Hematopoietic multipotent progenitor cell treated with erythropoietin and hydrocortisone succinate and interleukin-3 and kit ligand, for 6 days (in vitro differentiated cells): ENCODE measurements around the gene NUP98.

Source experiments
- DNase-seq: peaks from one replicate; pipeline ENCODE4 v3.0.0-alpha.2; 2015

NUP98 gene

DNA sequence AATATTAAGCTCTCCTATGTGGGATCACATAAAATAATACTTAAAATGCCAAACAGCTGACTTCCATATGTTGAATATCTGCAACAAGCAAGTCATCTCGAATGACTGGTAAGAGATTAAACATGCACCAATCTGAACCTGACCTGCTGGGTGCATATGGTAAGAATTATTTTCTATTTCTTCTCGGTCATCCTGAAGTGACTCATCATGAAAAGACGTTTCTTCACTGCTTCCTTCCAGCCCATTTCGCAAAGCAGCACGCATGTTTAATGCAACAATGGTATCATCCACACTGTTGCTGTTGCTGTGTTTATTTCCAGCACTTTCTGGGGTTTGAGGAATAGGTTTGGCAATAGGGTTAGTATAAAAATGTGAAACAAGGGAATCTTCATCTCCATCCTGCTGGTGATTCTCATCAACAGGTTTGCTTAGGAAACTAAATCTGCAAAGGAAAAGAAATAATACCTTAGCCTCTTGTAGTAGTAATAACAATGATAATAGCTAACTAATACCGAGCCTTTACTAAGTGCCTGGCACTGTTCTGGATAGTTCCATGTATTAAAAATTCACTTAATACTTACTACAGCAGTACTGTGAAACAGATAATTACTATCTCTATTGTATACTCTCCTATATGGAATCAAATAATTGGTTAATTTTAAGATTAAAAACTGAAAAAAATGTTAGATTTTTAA is 74.2 kb downstream of the NUP98 start:
- peak; percentile 11 for DNase-seq

DNA sequence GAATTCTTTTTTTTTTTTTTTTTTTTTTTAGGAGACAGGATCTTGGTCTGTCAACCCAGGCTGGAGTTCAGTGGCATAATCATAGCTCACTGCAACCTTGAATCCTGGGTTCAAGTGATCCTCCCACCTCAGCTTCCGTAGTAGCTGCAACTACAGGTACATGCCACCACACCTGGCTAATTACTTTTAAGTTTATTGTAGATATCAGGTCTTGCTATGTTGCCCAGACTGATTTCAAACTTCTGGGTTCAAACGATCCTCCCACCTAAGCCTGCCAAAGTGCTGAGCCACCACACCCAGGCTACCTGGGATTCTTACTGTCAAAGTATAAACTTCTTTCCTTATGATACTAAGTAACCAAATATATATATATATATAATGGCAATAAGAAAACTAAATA is 75.3 kb downstream of the NUP98 start:
- DNase-seq = no peak

DNA sequence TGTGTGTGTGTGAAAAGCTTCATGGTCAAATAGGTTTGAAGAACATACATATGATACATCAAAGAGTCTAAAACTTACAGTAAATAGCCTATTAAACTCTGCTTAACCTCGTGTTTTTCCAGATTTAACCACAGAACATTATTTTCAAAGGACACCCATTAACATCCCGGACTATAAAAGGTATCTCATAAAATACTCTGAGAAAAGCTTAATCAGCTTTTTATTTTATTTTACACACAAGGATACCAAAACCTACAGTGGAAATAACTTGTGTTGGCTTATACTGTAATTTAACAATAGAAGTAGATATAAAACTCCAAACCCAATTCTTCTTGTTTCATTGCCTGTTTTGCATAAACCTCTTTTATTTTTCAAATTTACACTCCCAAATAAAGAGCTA is 76.4 kb downstream of the NUP98 start:
- no peak for DNase-seq

- DNase-seq = no peak
Measured at GRCh38 chr11:3712274-3712673, 85.1 kb downstream of the NUP98 start.

GRCh38 chr11:3710485-3711259 is 86.7 kb downstream of the NUP98 start:
- no peak for DNase-seq

GRCh38 chr11:3709977-3710376 is 87.4 kb downstream of the NUP98 start:
- DNase-seq = no peak

- DNase-seq = no peak
Measured at GRCh38 chr11:3707176-3707575, 90.2 kb downstream of the NUP98 start.

GRCh38 chr11:3703383-3703782 is 94.0 kb downstream of the NUP98 start:
- no peak for DNase-seq

GRCh38 chr11:3700910-3701309 is 96.4 kb downstream of the NUP98 start:
- DNase-seq = no peak

DNA sequence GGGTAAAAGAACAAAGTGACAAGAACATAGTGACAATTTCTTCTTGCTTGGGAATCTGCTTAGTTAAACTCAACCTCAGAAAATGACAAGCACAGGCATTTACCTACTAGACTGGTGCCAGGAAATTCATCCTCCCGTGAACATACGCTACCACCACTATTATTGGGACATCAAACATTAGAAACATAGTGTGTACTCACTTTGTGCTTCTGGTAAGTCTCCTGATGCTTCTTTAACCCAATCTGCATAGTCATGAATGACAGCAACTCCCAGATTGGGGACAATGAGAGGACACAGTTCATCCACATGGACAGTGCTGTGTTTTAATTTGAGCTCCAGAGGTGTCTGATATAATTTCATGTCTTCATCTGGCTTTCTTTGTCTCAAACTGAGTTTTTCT is 96.9 kb downstream of the NUP98 start:
- DNase-seq = no peak

DNA sequence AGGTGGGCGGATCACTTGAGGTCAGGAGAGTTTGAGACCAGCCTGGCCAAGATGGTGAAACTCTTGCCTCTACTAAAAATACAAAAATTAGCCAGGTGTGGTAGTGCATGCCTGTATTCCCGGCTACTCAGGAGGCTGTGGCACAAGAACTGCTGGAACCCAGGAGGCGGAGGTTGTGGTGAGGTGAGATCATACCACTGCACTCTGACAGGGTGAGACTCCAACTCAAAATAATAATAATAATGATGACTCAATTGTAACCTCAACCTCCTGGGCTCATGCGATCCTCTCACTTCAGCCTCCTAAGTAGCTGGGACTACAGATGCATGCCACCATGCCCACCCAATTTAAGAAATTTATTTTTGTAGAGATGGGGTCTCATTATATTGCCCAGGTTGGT is 110.6 kb downstream of the NUP98 start:
- DNase-seq = no peak

GRCh38 chr11:3685923-3686322 is 111.4 kb downstream of the NUP98 start:
- no peak for DNase-seq

GRCh38 chr11:3684819-3685172 is 112.6 kb downstream of the NUP98 start:
- peak; percentile 72 for DNase-seq

- DNase-seq = no peak
Measured at GRCh38 chr11:3684129-3684818, 113.1 kb downstream of the NUP98 start.

DNA sequence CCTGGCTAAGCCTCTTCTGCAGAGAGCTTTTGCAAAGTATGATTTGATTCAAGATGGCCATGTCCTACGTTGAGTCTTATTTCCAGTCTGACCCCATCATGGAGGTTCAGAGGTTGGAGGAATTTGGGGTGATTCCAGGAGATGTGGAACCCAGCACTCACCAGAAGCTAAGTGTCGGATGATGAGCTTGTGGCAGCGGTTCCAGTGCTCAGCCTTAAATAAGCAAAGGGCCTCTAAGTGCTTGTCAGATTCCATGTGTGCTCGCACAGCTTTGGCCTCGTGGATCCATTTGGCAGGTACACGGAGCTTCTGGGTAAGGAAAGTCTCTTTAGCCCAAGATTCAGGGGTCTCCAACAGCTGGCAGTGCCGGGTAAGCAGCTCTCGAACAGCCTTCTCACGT is 114.3 kb downstream of the NUP98 start:
- no peak for DNase-seq

DNA sequence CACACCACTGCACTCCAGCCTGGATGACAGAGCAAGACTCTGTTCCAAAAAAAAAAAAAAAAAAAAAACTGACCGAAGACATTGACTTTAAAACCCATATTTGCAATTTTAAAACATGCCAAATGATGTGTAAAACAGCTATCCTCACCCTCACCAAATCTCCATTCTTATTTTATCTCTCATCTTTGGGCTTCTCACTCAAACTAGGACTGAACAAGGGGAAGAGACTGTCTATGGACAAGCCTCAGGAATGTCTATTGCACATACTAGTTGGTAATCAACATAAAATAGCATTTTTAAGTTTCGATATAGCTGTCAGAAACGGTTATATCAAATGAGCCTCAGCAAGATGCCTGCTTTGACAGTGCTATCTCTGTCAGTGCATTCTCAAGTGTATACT is 118.3 kb downstream of the NUP98 start:
- DNase-seq = no peak

- no peak for DNase-seq
Measured at GRCh38 chr11:3675971-3676370, 121.4 kb downstream of the NUP98 start.

DNA sequence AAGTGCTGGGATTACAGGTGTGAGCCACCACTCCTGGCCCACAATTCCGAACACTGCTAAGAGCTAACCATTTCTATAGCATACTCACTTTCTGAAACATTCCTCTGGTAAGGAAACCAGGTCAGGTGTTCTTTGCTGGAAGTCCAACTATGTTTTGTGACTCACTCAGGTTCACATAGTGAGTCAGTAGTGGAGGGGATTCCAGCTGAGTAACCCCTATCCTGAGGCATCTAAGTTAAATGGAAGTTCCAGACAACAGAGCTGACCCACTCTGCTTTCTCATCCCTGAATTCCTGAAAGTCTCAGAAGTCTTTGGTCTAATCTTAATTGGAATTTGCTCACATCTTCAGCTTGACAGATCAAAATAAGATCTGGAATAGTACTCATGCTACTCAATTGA is 123.2 kb downstream of the NUP98 start:
- DNase-seq = no peak

- no peak for DNase-seq
Measured at GRCh38 chr11:3671334-3672254, 125.8 kb downstream of the NUP98 start, which contains the start of gene CHRNA10. CHRNA10 (minus strand) TSS chr11:3671384; CDS start chr11:3671312, 72 bp downstream.

- DNase-seq = no peak
Measured at GRCh38 chr11:3669742-3670183, 127.6 kb downstream of the NUP98 start.

DNA sequence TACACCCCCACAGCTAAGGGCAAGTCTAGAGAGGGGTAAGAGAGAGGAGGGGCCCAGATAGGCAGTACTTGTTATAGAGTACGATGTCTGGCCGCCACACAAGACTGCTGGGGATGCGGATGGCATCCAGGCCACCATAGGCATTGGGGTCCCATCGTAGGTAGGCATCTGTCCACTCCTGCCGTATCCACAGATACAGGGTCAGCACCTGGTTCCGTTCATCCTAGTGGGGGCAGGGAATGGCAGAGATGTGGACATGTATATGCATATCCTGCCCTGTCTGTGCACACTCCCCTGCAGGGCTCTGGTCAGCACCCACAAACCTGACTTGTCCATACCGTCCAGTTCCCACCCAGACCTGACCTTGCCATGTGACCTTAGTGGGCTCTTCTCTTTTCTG is 128.2 kb downstream of the NUP98 start:
- DNase-seq = no peak

GRCh38 chr11:3667149-3668035 is 130.0 kb downstream of the NUP98 start:
- DNase-seq = no peak
